HG02870 (cell line): ENCODE results near the gene RP2.
A peak's percentile ranks its signal among the peaks of the same experiment; 100 is the strongest.

Experiments
- ATAC-seq: cut with Tn5 transposase; IDR thresholded peaks from one replicate; pipeline ENCODE4 v1.9.1; 2021; ENCODE audit warnings: mild to moderate bottlenecking, moderate library complexity; ENCODE audit not compliant: unreplicated experiment

The RP2 gene

DNA sequence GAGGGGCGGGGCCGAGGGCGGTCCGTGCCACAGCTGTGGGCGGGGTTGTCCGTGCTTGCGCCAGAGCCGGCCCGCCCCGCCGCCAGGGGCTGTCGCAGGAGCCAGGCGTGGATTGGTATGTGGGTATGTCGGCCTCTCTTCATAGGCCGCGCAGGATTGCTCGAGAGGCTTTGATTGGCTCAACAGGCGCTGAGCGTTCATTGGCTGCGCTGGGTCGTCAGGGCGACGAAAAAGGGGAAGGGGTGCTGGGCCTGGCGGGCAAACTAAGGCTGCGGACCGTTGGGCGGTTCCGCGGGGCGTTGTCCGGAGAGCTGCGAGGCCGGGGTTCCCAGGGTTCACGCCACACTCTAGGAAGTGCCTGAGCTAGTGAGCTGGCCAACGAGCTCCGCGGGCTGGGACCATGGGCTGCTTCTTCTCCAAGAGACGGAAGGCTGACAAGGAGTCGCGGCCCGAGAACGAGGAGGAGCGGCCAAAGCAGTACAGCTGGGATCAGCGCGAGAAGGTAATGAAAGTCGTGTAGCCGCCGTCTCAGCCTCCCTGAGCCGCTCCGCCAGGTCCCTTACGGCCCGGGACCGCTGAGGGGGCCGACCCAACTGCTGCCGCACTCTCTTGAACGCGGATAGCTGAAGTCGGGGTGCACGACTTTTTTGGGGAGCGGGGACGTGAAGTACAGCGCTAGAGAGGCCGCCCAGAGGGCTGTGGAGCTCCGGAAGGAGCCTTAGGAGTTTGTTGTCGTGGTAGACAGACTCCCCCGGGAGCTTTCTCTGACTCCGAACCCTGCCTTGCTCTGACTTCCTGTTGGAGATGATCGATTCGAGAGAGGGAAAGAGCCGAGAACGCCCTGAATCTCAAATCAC, at the start of gene RP2:
Gene RP2 (plus strand): TSS at position 343 of the 857 bp plus-strand sequence. CDS start 58 bp downstream, at position 401.
- peak; percentile 93 for ATAC-seq

DNA sequence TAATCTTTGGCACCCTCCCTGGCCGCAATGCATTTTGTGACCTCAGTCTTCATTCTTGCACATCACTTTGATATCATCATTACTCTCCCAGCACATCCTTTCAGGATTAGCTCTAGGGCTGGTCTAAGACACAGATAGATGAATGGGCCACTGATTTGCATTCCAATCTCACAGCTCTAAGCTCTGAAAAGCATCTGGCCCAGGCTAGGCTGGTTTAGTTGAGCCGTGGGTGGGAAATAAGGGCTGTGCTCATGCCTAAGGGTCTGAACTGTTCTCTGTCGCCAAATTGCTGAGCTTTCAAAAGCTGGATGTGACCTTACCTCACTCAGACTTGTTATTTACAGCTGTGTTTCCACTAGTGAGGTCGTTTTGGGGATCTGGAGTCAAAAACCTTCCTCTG, 47.9 kb upstream of the RP2 start:
- no peak for ATAC-seq

GRCh38 chrX:46791927-46792809, 44.7 kb upstream of the RP2 start:
- ATAC-seq: no peak

DNA sequence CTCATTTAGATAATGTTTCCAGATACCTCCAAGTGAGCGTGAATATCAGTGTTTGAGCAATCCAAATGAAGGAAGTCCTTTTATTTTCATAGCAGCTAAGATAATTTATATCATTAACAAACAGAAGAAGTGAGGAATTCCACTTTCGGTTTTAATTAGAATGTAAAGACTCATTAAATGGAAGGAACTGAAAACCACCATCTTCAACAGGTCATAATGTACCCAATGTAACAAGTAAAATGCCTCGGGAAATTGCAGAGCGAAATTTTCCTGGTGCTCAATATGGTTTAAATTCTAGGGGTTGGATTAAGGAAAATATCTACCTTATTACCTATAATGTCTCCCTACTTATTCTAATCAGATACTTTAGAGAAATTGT, 44.0 kb upstream of the RP2 start:
- no peak for ATAC-seq

DNA sequence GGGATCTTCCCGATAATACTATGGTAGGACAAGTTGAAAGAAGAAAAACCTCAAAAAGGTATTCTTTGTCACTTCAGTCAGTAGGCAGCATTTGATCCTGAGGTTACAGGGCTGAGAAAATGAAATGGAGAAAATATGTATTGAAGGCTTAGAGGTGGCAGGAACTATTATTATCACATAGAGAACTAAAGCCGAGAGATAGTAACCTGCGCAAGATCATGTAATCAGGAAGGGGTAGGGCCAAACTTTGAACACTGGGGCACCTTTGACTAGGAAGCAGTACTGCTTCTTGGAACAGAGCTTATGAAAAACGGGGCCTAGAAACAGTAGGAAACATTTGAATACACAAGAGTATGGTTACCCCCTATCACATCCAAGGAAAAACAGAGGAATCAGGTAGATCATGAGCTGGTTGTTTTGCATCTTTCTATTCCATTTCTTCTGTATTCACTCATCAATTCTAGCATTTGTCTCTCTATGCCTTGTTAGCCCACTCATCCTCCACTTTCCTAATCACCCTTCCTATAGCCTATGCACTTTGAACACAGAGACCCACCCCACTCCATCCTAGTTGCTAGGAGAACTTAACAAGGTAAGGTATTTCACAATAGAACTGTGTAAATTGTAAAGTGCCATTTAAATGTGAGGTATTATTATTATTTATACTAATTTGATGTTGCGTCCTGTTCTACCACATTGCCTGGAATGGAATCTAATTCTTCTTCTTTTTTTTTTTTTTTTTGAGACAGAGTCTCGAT, 43.3 kb upstream of the RP2 start:
- no peak for ATAC-seq

- ATAC-seq: no peak
These were observed 40.2 kb upstream of the RP2 start for GRCh38 chrX:46796574-46797191.

DNA sequence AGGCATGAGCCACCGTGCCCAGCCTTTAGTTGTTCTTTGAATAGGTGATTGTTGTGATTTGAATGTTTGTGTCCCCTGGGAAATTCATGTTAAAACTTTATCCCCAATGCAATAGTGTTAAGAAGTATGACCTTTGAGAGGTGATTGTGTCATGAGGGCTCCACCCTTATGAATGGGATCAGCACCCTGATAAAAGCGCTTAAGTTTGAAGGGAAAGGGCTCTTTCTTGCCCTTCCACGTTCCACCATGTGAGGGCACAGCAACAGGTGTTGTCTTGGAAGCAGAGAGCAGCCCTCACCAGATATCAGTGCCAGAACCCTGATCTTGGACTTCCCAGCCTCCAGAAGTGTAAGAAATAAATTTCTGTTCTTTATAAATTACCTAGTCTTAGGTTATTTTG, 33.7 kb upstream of the RP2 start:
- no peak for ATAC-seq

DNA sequence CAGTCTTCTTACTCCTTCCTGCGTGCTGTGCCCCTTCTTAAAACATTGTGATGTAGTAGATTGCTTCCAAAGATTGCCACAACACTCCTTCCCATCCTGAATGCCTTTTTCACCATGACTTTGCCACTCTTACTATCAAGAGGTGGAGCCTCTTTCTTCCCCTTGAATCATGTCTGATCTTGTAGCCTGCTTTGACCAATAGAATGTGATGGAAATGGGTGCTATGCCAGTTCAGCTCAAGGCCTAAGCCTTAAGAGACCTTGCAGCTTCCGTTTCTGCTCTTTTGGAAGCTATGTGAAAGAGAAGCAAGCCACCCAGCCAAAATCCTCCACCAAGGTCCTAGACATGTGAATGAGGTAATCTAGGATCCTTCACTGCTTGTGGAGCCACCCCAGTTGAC, 31.6 kb upstream of the RP2 start:
- no peak for ATAC-seq

DNA sequence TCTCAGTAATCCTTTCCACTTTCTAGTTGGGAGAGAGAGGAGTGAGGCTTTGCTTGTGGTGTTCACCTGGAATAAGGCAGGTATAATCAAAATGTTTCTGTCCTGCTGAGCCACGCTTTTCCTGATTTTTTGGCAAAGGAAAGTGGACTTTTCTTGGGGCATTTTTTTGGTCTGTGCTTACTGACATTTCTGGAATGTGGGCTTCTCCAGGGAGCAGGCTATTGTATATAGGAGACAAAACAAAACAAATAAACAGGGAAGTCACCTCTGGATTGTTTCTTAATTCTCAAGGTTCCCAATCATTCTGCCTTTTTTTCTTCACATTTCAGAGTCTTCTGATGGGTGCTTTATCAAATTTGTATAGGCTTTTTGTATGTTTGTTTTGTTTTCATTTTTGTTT, 25.7 kb upstream of the RP2 start:
- ATAC-seq: no peak

DNA sequence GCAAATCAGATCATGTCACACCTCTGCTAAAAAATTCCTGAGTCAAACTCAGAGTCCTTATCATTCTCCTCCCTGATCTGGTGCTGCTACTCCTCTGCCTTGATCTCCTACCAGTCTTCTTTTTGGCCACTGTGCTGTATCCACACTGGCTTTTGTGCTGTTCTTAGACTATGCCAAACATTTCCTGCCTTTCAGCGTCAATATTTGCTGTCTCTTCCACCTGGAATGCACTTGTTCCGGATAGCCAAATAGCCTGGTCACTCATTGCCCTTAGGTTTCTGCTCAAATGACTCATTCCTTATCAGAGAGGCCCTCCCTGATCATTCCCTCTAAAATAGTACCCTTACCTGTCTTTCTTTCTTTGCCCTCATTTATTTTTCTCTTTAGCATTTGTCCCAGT, 24.4 kb upstream of the RP2 start:
- no peak for ATAC-seq

- no peak for ATAC-seq
These were observed 21.9 kb upstream of the RP2 start for GRCh38 chrX:46814966-46815365.

- ATAC-seq: no peak
These were observed 17.7 kb upstream of the RP2 start for GRCh38 chrX:46819136-46819535.

GRCh38 chrX:46820391-46821100, 16.3 kb upstream of the RP2 start:
- no peak for ATAC-seq

DNA sequence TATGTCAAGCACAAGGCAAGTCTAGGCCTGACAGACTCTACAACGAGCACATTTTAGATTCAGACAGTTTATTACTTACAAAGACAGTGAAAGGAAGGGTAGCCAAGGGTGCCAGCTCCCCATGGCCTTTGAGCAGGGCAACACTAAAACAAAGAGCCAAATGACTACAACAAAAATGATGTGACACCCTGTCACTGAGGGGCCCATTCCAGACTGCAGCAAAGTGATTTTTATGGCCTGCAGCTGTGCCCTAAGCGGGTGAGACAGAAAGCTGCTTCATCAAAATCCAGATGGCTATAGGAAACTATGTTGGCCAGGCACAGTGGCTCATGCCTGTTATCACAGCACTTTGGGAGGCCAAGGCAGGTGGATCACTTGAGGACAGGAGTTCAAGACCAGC, 13.4 kb upstream of the RP2 start:
- no peak for ATAC-seq

DNA sequence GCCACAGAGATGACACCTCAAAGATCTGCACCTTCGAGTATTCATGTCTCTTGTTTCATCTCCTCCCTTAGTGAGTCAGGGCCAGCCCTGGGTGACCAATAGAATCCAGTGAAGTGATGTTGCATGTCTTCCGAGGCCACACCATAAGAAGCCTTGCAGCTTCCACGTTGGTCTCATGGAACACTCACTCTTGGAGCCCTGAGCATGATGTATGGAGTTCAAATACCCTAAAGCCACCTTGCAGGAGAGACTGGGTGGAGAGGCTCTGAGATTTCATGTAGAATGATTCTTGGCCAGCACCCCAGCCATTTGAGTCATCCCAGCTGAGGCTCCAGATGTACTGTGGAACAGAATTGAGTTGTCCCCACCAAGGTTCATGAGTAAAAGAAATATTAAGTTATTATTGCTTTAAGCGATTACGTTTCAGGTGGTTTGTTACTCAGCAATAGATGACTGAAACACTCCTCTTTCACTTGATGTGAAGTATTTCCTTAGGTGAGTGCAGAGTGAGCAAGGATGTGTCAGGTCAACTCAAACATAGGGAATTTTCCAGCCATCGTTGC, 5.0 kb upstream of the RP2 start:
- no peak for ATAC-seq

DNA sequence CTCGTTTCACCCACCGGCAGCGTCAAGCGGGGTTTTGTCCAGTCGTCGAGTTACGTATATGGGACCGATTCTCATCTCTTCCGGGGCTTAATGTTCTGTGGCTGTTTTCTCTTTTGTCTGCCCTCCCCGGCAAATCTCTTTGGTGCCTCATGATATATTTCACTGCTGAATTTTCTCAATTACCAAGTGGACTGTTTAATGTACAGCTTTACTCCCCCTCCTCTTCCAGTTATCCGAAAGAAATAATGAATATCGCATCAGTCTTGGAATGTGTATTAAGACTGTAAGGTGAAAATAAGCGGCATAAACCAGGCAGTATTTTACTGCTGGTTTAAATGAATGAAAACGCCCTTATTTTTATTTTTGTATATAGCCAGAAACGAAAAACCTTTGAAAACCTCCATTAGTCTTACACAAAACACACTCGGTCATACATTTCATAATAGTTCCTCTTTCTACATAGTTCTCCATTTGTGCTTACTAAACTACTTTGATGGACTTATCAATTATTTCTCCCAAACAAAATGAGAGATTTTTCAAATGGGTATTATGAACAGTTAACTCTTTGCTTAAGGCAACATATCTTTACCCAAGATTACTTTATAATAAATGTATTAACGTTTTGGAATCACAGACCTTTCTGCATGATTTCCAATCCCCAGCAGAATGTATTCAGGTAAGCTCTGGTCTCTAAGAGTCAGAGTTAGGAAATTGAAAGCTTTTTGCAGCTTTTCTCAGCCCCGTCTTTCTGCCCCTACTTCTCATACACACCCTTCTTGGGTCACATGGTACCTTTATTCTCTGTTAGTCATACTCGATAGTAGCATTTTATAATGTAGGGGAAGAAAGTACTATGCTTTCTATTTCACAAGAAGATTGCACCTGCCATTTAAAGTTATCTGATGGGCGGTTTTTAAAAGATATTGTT, 979 bp downstream of the RP2 start:
- ATAC-seq: no peak

GRCh38 chrX:46838486-46838870, 1.6 kb downstream of the RP2 start:
- no peak for ATAC-seq

DNA sequence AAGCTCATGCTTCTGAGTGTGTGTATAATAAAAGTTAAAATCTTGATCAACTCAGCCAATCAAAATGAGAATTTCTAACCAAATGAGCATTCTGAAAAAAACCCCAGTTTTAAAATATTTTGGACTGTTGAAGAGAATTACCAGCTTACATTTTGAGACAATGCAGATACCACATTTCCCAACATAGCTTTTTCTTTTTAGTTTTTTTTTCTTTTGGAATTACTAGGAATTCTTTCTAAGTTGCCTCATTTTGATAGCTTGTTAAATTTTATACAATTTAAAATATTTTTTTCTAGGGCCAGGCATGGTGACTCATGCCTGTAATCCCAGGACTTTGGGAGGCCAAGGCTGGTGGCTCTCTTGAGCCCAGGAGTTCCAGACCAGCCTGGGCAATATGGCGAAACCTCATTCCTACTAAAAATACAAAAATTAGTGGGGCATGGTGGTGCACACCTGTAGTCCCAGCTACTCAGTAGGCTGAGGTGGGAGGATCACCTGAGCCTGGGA, 2.2 kb downstream of the RP2 start:
- no peak for ATAC-seq

GRCh38 chrX:46840946-46841345, 4.1 kb downstream of the RP2 start:
- no peak for ATAC-seq
